ENCODE data around the gene SOX12.
A peak's percentile ranks its signal among the peaks of the same experiment; 100 is the strongest.

SOX12 gene

DNA sequence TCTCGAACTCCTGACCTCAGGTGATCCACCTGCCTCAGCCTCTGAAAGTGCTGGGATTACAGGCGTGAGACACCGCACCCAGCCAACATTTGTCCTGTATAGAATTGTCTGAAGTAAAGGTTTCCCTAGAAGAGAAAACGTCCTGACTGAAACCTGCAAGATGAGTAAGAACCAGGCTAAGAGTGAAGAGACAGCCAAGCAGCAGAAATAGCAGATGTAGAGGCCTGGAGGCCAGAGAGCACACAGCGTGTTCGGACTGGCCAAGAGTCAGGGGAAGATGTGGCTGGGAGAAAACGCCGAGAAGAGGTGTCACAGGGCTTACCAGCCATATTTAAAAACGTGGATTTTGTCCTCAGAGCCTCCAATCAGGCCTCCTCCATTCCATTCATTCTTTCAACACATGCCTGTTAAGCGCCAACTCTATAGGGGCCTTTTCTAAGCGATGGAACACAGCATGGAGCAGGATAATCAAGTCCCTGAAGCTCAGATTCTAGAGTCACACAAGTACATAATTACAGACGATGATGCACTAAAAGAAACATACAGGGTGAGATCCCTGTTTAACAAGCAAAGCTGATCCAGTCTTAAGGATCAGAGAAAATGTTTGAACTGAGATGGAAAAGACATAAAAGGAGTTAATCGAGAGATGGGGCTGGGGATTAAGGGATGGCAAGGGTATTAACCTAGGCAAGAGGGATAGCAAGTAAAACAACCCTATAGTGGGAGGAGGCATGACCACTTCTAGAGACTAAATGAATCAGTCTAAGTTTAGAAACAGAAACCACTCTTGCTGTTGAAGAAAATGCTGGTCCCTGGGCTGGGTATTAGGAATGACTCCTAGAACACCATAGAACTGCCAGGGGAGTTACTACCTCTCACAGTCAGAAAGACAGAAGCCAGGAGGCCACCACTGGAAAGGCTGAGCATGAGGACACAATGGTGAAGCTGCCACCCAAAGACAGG is 23.2 kb upstream of the SOX12 start:
- DNase-seq (ENCODE audit: low read depth in 2 of 3, low spot score in 2 of 3), result no peak

DNA sequence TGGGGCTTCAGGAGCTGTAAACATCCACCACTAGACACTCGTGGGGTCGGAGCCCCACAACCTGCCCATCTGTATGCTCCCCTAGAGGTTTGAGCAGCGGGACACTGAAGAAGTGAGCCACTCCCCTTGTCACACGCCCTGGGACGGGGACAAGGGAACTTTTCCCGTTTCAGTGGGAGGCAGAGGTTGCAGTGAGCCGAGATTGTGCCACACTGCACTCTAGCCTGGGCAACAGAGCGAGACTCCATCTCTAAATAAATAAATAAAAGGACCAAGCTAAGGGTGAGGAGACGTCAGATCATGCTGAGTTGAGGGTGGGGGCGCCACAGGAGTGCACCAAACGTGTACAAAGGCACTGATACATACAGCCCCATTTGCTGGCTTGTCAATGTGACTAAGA is 19.6 kb upstream of the SOX12 start:
- no peak for DNase-seq (ENCODE audit: low read depth in 2 of 3, low spot score in 2 of 3)

DNA sequence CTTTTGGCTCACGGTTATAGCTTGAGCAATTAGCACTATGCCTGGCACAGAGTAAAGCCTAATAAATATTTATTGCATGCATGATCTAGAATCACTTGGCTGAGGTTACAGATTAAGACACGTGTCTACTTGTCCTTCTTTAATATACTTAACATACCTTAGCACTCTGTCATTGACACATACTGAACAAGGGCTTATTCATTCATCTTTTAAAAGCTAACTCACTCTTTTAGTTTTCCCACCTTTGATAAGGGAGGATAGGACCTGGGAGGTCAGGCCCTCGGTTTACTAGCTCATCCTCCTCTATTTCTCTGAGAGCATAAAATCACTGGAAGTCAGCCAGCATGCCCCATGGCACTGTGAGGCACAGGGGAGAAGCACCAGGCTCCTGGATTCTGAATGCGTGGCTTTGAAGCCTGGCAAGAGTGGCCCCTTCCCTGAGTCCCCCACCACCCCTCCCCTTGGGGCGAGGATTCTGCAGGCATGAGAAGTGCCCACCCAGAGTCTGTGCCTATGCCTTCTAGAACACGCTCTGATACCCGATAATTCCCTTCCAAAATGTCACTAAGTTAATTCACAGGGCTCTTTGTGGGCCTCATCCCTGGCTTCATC is 16.8 kb upstream of the SOX12 start:
- no peak for DNase-seq (ENCODE audit: low read depth in 2 of 3, low spot score in 2 of 3)

DNA sequence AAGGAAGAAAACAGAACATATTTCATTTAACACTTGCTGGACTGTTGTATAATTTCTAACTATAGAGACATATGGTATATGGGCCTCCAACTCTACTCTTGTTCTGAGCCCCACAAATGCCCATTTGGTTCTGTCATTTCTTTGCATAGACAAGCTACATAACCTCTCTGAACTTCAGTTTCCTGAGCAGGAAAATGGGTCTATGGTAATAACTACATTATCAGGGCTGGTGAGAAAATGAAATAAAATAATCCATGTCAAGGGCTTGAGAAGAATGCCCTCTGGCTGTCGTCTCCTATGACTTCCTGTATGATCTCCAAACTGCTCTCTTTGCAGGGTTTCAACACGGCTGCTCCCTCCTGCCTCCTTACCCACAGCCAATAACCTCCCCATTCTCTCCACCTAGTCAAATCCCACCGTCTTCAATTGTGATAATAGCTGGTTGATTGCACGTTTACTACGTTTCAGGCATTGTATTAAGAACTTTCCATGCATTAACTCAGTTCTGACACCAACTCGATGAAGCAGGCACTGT is 16.0 kb upstream of the SOX12 start:
- no peak for DNase-seq (ENCODE audit: low read depth in 2 of 3, low spot score in 2 of 3)

DNA sequence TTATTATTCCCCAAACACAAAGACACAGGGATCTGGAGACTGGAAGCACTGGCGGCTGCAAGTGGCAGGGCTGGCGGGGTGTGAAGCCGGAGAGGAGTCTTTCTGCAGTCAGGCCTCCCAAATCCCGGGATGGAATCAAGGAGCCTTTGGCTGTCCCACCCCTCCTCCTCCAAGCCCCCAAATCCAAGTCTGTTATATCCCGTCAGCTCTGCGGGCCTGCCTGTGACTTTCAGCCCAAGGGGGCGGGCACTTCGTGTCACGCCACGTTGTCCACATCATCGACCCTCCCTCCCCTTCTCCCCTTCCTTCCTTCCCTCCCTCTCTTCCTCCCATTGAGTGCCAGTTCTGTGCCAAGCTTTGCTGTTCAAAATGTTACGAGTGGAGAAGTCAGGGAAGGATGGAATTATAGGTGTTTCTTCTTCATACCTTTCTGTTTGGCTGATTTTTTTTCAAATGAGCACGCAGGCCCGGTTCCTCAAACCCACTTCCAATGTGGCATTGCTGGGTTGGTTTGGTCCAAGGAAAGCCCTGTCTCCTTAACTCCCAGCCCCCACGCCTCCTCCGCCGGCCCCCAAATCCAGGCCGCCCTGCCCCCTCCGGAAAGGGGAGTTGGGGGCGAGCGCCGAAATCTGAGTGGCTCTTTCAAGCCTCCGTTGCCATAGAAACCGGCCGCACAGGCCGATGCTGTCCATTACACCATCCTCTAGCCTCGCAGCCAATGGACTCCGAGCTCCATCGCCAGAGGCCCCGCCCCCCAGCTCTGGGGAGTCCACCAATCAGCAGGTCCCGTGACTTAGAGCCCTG is 15.3 kb upstream of the SOX12 start:
- peak; percentile 49 to 65 (median 57) for DNase-seq (ENCODE audit: low read depth in 2 of 3, low spot score in 2 of 3)

DNA sequence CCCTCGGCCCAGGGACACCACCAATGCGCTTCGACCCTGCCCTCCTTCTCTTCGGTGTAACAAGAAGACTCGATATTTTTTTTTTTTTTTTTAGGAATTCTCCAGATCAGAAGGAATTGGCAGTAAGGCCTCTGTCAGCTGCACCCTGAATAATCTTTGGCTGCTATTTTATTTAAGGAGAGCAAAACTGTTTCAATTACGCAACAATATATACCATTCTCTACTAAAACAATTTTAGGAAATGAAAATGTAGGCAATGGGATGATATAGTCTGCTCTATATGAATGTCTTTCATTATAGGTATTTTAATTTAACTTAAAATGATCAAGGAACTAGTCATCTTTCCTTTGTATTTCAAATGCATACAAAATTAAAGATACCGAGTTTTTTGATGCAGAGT is 14.7 kb upstream of the SOX12 start:
- no peak for DNase-seq (ENCODE audit: low read depth in 2 of 3, low spot score in 2 of 3)

DNA sequence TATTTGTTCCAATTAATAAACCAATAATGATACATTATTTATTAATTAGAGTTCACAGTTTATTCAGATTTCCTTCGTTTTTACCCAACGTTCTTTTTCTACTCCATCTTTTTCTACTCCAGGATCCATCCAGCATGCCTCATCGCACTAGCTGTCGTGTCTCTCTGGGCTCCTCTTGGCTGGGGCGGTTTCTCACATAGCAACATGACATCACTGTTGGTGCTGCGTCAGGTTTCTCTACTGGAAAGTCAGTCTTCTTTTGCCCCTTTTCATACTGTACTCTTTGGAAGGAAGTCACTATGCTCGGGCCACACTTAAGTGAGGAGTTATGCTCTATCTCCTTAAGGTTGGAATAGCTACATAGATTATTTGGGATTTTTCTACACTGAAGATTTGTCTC is 13.7 kb upstream of the SOX12 start:
- DNase-seq (ENCODE audit: low read depth in 2 of 3, low spot score in 2 of 3), result no peak

DNA sequence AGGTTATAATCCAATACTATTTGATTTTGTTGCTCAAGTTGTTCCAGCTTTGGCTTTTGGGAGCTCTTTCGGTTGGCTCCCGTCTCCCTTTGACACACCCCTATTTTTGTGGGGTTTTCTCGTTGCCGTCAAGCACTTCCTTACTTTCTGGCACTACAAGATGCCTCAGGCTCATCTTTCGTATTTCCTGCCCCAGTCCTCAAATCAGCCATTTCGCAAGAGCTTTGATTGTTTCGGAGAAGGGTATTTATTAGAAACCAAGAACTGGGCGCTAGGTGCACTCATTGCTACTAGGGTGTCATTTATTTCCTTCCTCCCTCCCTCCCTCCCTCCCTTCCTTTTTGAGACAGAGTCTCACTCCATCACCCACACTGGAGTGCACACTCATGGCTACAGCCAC is 13.3 kb upstream of the SOX12 start:
- no peak for DNase-seq (ENCODE audit: low read depth in 2 of 3, low spot score in 2 of 3)

DNA sequence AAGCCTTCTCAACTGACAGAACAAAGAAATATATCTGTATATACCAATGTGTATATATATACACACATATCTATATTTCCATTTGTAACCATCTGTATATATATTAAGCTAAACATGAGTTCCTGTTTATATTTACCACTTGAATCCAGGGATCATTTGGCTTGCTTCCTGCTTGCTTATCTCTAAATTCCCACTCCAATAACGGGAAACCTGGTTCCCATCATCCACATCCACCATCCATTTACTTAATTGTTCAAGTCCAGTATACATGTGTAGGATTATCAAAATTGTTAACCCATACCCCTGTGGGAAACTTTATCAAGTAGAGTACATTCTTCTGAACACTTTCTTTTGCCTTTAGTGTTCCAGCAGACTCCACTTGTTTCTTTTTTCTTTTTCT is 12.5 kb upstream of the SOX12 start:
- DNase-seq (ENCODE audit: low read depth in 2 of 3, low spot score in 2 of 3), result no peak

DNA sequence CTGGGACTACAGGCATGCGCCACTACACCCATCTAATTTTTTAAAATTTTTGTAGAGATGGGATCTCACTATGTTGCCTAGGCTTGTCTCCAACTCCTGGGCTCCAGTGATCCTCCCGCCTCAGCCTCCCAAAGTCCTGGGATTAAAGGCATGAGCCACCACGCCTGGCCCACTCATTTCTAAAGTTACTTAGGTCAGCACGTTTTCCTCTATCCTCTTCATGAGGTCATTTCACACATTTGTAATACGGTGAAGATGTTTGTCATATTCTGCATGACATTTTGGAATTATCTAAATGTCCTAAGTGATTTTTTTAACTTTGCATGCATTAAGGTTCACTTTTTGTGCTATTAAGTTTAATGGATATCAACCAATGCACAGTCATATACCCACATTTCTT is 11.9 kb upstream of the SOX12 start:
- DNase-seq (ENCODE audit: low read depth in 2 of 3, low spot score in 2 of 3), result no peak

DNA sequence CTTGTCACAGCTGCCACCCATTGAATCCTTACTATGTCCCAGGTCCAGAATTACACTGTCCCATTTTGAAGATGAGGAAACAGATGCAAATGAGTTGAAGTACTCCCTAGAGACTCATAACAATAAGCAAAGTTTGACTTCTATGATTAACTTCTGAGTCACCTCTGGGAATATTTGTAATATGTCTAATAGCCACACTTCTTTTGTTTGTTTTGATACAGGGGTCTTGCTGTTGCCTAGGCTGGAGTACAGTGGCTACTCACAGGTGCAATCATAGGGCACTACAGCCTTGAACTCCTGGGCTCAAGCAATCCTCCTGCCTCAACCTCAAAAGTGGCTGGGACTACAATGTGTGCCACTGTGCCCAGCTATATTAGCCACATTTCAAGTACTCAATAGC is 11.4 kb upstream of the SOX12 start:
- DNase-seq (ENCODE audit: low read depth in 2 of 3, low spot score in 2 of 3), result no peak

DNA sequence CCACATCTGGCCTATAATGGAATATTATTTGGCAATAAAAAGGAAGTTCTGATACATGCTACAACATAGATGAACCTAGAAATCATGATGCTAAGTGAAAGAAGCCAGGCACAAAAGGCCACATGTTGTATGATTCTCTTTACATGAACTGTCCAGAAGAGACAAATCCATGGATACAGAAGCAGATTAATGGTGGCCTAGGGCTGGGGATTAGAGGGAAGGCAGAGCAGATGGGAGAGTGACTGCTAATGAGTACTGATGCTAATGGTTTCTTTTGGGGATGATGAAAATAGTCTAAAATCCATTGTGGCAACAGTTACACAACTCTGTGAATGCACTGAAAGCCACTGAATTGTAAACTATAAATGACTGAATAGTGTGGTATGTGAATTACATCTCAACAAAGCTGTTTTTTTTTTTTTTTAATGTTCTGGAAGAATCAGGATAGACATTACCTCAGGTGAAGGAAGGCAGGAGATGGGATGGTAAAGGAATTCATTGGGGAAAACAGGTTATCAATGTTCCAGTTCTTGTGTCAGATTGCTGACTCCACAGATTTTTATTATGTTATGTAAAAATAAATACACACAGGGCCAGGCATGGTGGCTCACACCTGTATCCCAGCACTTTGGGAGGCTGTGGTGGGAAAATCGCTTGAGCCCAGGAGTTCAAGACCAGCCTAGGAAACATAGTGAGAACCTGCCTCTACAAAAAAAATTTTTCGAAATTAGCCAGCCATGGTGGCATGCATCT is 8.9 kb upstream of the SOX12 start:
- DNase-seq (ENCODE audit: low read depth in 2 of 3, low spot score in 2 of 3), result no peak

DNA sequence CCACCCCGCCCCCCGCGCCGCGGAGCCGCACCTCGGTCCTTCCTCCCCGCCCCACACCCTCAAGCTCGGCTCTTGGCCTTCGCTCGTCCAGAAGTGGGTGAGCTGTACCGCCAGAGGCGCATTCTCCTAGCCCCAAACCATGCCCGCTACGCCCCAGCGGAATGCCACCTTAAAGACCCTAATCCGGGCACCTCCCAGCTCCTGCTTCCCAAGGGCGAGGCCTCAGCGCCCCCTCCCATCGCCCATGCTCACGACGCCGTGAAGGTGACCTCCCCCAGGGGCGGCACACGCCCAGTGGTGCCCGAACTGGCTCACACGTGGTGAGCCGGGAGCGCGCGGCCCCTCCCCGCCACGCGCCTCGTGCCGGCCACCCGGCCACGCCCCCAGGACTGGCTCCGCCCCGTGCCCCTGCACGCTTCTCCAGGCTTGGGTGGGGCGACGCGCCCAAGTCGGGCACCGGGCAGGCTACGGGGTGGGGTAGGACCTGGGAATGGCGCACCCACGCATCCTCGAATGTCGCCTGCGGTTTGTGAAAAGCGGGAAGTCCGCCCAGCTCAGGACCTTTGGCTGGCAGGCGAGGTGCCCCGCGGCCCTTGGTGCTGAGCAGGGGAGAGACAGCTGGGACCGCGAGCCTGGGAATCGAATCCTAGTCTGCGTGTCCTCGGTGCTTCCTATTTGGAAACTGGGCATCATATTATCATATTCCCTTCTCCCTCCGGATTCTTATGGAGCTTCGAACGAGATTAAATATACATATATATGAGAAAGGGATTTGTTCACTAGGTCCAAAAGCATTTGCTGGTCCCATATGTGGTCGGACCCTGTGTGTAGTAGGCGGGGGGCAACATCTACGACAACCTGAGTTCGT is 941 bp upstream of the SOX12 start:
- DNase-seq (ENCODE audit: low read depth in 2 of 3, low spot score in 2 of 3), result peak; percentile 78 to 87 (median 80)

DNA sequence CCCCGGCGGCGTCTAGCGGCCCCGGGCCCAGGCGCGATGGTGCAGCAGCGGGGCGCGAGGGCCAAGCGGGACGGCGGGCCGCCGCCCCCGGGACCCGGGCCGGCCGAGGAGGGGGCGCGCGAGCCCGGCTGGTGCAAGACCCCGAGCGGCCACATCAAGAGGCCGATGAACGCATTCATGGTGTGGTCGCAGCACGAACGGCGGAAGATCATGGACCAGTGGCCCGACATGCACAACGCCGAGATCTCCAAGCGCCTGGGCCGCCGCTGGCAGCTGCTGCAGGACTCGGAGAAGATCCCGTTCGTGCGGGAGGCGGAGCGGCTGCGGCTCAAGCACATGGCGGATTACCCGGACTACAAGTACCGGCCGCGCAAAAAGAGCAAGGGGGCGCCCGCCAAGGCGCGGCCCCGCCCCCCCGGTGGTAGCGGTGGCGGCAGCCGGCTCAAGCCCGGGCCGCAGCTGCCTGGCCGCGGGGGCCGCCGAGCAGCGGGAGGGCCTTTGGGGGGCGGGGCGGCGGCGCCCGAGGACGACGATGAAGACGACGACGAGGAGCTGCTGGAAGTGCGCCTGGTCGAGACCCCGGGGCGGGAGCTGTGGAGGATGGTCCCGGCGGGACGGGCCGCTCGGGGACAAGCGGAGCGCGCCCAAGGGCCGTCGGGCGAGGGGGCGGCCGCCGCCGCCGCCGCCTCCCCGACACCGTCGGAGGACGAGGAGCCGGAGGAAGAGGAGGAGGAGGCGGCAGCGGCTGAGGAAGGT is 715 bp downstream of the SOX12 start:
- peak in 2 of 3 experiments; percentile 26 to 45 for DNase-seq (ENCODE audit: low read depth in 2 of 3, low spot score in 2 of 3)

DNA sequence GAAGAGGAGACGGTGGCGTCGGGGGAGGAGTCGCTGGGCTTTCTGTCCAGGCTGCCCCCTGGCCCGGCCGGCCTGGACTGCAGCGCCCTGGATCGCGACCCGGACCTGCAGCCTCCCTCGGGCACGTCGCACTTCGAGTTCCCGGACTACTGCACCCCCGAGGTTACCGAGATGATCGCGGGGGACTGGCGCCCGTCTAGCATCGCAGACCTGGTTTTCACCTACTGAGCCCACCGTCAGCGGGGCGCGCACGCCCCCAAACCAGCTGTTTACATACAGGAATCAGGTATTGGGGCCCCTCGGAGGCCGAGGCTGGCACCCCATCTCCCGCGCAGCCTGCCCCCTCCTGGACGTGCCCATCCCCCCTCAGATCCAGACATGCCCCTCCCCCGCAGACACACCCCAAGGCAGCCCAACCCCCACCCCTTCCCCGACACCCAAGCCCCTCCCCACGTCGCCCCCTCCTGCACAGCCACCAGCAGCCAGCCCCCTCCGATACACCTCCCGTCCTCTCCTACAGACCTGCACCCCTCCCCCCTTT is 1.4 kb downstream of the SOX12 start:
- DNase-seq (ENCODE audit: low read depth in 2 of 3, low spot score in 2 of 3), result no peak

DNA sequence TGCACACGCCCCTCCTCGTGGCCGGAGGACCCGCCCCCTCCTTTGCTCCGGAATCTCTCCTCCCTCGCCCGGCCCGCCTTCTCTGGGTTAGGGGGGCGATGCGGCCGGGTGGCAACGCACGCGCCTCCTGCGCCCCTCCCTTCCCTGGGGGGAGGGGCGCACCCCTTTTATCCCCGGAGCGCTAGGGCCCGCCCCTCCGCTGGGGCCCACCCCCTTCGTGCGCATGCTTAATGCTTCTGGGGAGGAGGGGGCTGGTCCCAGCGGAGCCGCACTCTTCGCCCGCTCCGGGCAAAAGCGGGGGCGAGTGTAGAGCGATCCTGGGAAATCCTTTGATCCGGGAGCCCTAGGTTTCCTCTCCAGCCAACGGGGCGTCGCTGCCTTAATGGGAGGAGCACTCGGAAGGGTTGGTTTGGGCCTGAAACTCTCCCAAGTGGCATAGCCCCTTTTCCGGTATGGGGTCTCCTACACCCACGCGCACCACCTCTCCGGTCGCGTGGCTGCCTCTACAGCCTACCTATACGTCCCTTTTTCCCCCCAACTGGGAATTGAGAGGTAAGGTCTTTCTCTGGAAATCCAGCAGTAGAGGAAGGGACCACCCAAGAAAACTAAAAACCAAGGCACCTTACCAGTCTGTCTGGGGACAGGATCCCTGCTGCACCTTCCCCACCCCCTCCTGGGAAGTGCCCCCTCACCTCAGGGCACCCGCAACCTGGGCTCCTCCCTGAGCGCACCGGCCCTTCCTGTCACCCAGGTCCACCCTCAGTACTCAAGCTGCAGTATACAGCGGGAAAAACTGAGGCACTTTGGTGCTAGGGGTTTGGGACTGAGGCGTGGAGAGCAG is 2.1 kb downstream of the SOX12 start:
- DNase-seq (ENCODE audit: low read depth in 2 of 3, low spot score in 2 of 3), result peak; percentile 60 to 71 (median 63)

DNA sequence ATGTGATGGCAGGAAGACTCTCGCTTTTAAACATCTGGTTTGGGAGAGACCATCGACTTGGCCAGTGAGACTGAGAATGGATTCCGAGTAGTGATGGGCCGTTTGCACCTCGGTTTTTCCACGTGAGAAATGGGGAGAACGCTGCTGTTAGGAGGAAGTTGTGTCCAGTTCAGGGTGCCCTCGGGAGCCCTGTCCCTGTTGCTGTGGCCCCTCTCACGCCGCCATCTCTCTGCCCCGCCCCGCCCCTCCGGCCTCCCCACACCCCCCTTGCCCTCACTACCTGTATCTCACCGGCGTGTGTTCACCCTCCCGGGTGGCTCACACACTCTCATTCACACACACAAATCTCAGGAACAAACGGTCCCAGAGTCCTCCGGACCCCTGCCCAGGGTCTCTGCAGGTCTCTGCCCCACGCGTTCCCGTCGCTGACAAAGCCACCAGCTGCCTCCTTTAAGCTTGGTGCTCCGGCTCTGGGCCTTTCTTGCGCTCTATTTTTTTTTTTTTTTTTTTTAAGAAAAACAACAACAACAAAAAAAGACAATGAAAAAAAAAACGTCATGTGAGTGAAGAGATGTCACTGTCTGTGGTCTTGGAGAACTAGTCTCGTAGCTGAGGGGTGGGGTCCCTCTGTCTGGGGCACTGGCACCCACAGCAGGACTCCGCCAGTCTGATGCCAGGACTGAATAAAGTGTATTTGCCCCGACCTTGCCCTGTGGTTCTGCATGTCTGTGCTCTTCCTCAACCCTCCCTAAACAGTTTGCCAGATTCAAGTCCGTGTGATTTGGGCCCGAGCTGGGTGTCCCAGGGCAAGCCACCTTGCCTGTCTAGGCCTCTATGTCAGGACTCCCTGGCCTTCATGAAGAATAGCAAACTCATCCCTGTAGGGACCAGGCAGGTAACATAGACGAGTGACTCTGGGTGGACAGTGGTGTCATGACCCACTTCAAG is 2.9 kb downstream of the SOX12 start:
- DNase-seq (ENCODE audit: low read depth in 2 of 3, low spot score in 2 of 3), result no peak
